IMR-90 (cell line): ENCODE results near the gene MEIS1. TPM values are rescaled to one million over a fixed set of nuclear protein-coding genes. Genes with fewer than 3 reads are reported as not detected.

ENCODE experiments used
- ATAC-seq: fragments of 200-7000 bp; cut with Tn5 transposase; 2 replicates; pipeline ENCODE4 v1.9.1; 2020; ENCODE audit warnings: low read depth, mild to moderate bottlenecking, moderate library complexity
- BruUV-seq: library from RNA; stranded (reverse); fragments of 400-500 nt; replicated peaks from 2 replicates; lab custom pipeline; 2021; lab: Mats Ljungman, UMichigan
- CTCF ChIA-PET: fragments of 300-600 bp; formaldehyde crosslinking; extraction: SDS; loops from one replicate; lab custom pipeline; 2021; ENCODE audit warnings: antibody characterized with exemption; lab: Yijun Ruan, JAX
- POLR2A ChIA-PET: fragments of 300-600 bp; sonication (Branson Sonifier 250); formaldehyde crosslinking; loops from one replicate; lab custom pipeline; 2022; ENCODE audit warnings: antibody characterized with exemption; ENCODE audit not compliant: unreplicated experiment; lab: Charles Lee
- DNase-seq: peaks from one replicate; pipeline ENCODE4 v3.0.0; 2013
- H2AFZ ChIP-seq: replicated peaks from 2 replicates; pipeline ENCODE3; 2013; ENCODE audit warnings: low read length, mild to moderate bottlenecking; ENCODE audit not compliant: poor library complexity
- H2AK5ac ChIP-seq: 2 replicates; pipeline ENCODE4 v1.6.1; 2013; ENCODE audit warnings: low read depth, low read length, inconsistent platforms
- H2AK9ac ChIP-seq: replicated peaks from 2 replicates; pipeline ENCODE3; 2013; ENCODE audit warnings: mild to moderate bottlenecking, low read depth, low read length, moderate library complexity; ENCODE audit not compliant: poor library complexity
- H2BK120ac ChIP-seq: 2 replicates; pipeline ENCODE4 v1.6.1; 2013; ENCODE audit warnings: low read depth, low read length, inconsistent platforms
- H2BK15ac ChIP-seq: 3 replicates; pipeline ENCODE4 v1.6.1; 2013; ENCODE audit warnings: low read depth, low read length, inconsistent platforms
- H2BK20ac ChIP-seq: 2 replicates; pipeline ENCODE4 v1.6.1; 2013; ENCODE audit warnings: low read depth, mild to moderate bottlenecking, inconsistent platforms, low read length, moderate library complexity
- H2BK5ac ChIP-seq: 2 replicates; pipeline ENCODE4 v1.6.1; 2013; ENCODE audit warnings: mild to moderate bottlenecking, low read depth, low read length, inconsistent platforms; ENCODE audit not compliant: poor library complexity, severe bottlenecking
- H3K14ac ChIP-seq: replicated peaks from 2 replicates; pipeline ENCODE4 v1.6.1; 2013; ENCODE audit warnings: low read depth, low read length, inconsistent platforms
- H3K18ac ChIP-seq: 2 replicates; pipeline ENCODE4 v1.6.1; 2013; ENCODE audit warnings: low read depth, low read length, control low read depth
- H3K23ac ChIP-seq: 2 replicates; pipeline ENCODE4 v1.6.1; 2013; ENCODE audit warnings: low read depth, low read length, inconsistent platforms
- H3K27ac ChIP-seq: 2 replicates; pipeline ENCODE4 v1.5.1; 2013; ENCODE audit warnings: mild to moderate bottlenecking, control low read depth, low read length; ENCODE audit not compliant: insufficient read depth
- H3K27me3 ChIP-seq: 2 replicates; pipeline ENCODE4 v1.6.1; 2013; ENCODE audit warnings: low read length; ENCODE audit not compliant: control insufficient read depth, insufficient read depth
- H3K36me3 ChIP-seq: 2 replicates; pipeline ENCODE4 v1.6.1; 2013; ENCODE audit warnings: low read length, mixed read lengths; ENCODE audit not compliant: control insufficient read depth, insufficient read depth
- H3K4ac ChIP-seq: 2 replicates; pipeline ENCODE4 v1.6.1; 2013; ENCODE audit warnings: low read depth, low read length, inconsistent platforms
- H3K4me1 ChIP-seq: 2 replicates; pipeline ENCODE4 v1.6.1; 2013; ENCODE audit warnings: low read length, mixed read lengths; ENCODE audit not compliant: control insufficient read depth, insufficient read depth
- H3K4me2 ChIP-seq: 2 replicates; pipeline ENCODE4 v1.6.1; 2013; ENCODE audit warnings: low read depth, mild to moderate bottlenecking, control low read depth, low read length, moderate library complexity
- H3K4me3 ChIP-seq: 2 replicates; pipeline ENCODE4 v1.5.1; 2013; ENCODE audit warnings: low read depth, mild to moderate bottlenecking, control low read depth, low read length, moderate library complexity; ENCODE audit not compliant: insufficient read depth
- H3K56ac ChIP-seq: 2 replicates; pipeline ENCODE4 v1.6.1; 2013; ENCODE audit warnings: low read length, inconsistent platforms; ENCODE audit not compliant: insufficient read depth; ENCODE audit errors: extremely low read depth
- H3K79me1 ChIP-seq, 2 experiments: 2 replicates each; pipeline ENCODE4 v1.6.1; 2013; ENCODE audit warnings: low read length in 2 of 2, inconsistent platforms in 1 of 2, low read depth in 1 of 2
- H3K9ac ChIP-seq: 2 replicates; pipeline ENCODE4 v1.6.1; 2013; ENCODE audit warnings: low read depth, low read length, control low read depth
- H3K9me1 ChIP-seq: 2 replicates; pipeline ENCODE4 v1.6.1; 2013; ENCODE audit warnings: low read length, inconsistent platforms; ENCODE audit not compliant: insufficient read depth
- H3K9me3 ChIP-seq: 2 replicates; pipeline ENCODE4 v1.6.1; 2013; ENCODE audit warnings: low read length; ENCODE audit not compliant: control insufficient read depth, insufficient read depth
- H4K20me1 ChIP-seq: 2 replicates; pipeline ENCODE4 v1.6.1; 2013; ENCODE audit warnings: low read length, inconsistent platforms; ENCODE audit not compliant: insufficient read depth
- H4K5ac ChIP-seq: 2 replicates; pipeline ENCODE4 v1.6.1; 2013; ENCODE audit warnings: mild to moderate bottlenecking, low read depth, low read length, control low read depth
- H4K8ac ChIP-seq, 2 experiments: 2 replicates each; pipeline ENCODE4 v1.6.1; 2013; ENCODE audit warnings: low read depth in 2 of 2, low read length in 2 of 2, control low read depth in 1 of 2, inconsistent platforms in 1 of 2
- H4K91ac ChIP-seq: 2 replicates; pipeline ENCODE4 v1.6.1; 2013; ENCODE audit warnings: low read depth, low read length, inconsistent platforms; ENCODE audit not compliant: insufficient read depth
- BHLHE40 ChIP-seq: fragments of 150-350 bp; IDR thresholded peaks from 2 replicates; pipeline ENCODE4 v1.6.1; 2016; ENCODE audit warnings: mild to moderate bottlenecking, low read depth, low read length
- CEBPB ChIP-seq: IDR thresholded peaks from 2 replicates; pipeline ENCODE4 v1.6.1; 2012; ENCODE audit warnings: low read depth, low read length, improper control_type of control experiment
- FOS ChIP-seq: fragments of 150-350 bp; IDR thresholded peaks from 2 replicates; pipeline ENCODE4 v1.6.1; 2016; ENCODE audit warnings: low read depth, low read length
- MAFK ChIP-seq: IDR thresholded peaks from 2 replicates; pipeline ENCODE4 v1.6.1; 2012; ENCODE audit warnings: low read depth, low read length, improper control_type of control experiment
- MAZ ChIP-seq: IDR thresholded peaks from 2 replicates; pipeline ENCODE4 v1.6.1; 2012; ENCODE audit warnings: low read depth, mild to moderate bottlenecking, low read length, improper control_type of control experiment, moderate library complexity, borderline replicate concordance
- MXI1 ChIP-seq: IDR thresholded peaks from 2 replicates; pipeline ENCODE4 v1.6.1; 2012; ENCODE audit warnings: low read depth, mild to moderate bottlenecking, low read length, moderate library complexity, borderline replicate concordance
- POLR2A ChIP-seq: IDR thresholded peaks from 2 replicates; pipeline ENCODE4 v1.6.1; 2012; ENCODE audit warnings: mild to moderate bottlenecking, low read depth, low read length
- RAD21 ChIP-seq: IDR thresholded peaks from 2 replicates; pipeline ENCODE4 v1.6.1; 2012; ENCODE audit warnings: low read length, improper control_type of control experiment
- RCOR1 ChIP-seq: IDR thresholded peaks from 2 replicates; pipeline ENCODE4 v1.6.1; 2012; ENCODE audit warnings: mild to moderate bottlenecking, low read length, improper control_type of control experiment; ENCODE audit not compliant: insufficient replicate concordance
- RFX5 ChIP-seq: IDR thresholded peaks from 2 replicates; pipeline ENCODE4 v1.8.0; 2012; ENCODE audit warnings: low read depth, mild to moderate bottlenecking, low read length, moderate library complexity
- SMC3 ChIP-seq: fragments of 150-350 bp; IDR thresholded peaks from 2 replicates; pipeline ENCODE4 v1.6.1; 2016; ENCODE audit warnings: low read depth, mild to moderate bottlenecking, antibody characterized with exemption, low read length, moderate library complexity
- USF2 ChIP-seq: fragments of 150-350 bp; IDR thresholded peaks from 2 replicates; pipeline ENCODE4 v1.6.1; 2017; ENCODE audit warnings: mild to moderate bottlenecking, antibody characterized with exemption, low read length, low read depth
- WGBS, 2 experiments: methylation state at CpG; one replicate each; pipeline versions ENCODE4 v1.1.5 to v1.1.7; 2013; ENCODE audit warnings: missing lambda C conversion rate in 2 of 2; ENCODE audit not compliant: insufficient read length in 1 of 2; ENCODE audit errors: extremely low coverage in 2 of 2; 5-methylcytosine and 5-hydroxymethylcytosine counted together
- dilution Hi-C: fragments of 300-500 bp; cut with HindIII; formaldehyde crosslinking; loops from one replicate; pipeline ENCODE4 v1.14.3; 2018; ENCODE audit warnings: low sequenced_read_pairs; ENCODE audit not compliant: unreplicated experiment
- in situ Hi-C: fragments of 300-500 bp; cut with MboI; formaldehyde crosslinking; loops from 3 replicates; pipeline ENCODE4 v1.14.3; 2019; ENCODE audit warnings: low sequenced_read_pairs, inconsistent platforms, mixed read lengths
- intact Hi-C: fragments of 100-400 bp; cut with micrococcal nuclease; formaldehyde crosslinking; loops from 2 replicates; pipeline ENCODE4 v1.10.0; 2022
- polyA plus RNA-seq, 3 experiments: library from polyadenylated mRNA; depleted of rRNA; stranded (reverse); fragments of >200 nt; gene quantifications; 2 replicates each; pipeline ENCODE4 v1.2.3, GENCODE V29; 2012; ENCODE audit warnings: low replicate concordance in 1 of 3
- total RNA-seq: library from RNA; depleted of rRNA; stranded (reverse); fragments of >200 nt; gene quantifications from 2 replicates; pipeline ENCODE4 v1.2.3, GENCODE V29; 2012

Gene MEIS1
- total and polyA plus RNA-seq, 2 of the 4 experiments (the other 2 are of a cell fraction) = 54.4 to 157 TPM

GRCh38 chr2:66461664-66462500, 27.0 kb downstream of the MEIS1 start:
- Histone ChIP-seq H3K23ac (0 out of 2 replicates have a peak overlapping the region, but pooled peaks have one; percentile 31), H4K5ac (no peak overlapping the region), H3K9me3 (no peaks in the 10 kb centered on the region), H3K36me3 (peaks cover 49% of the 10 kb centered on the region), H4K8ac (no peak overlapping the region), H3K9me1 (peaks cover 21% of the 10 kb centered on the region), H2BK120ac (no peak overlapping the region), H3K9ac (0 out of 2 replicates have a peak overlapping the region, but pooled peaks have one; percentile 19), H2AFZ (no peak overlapping the region), H3K14ac (no peak overlapping the region), H3K4ac (no peak overlapping the region), H2BK20ac (no peak overlapping the region), H3K4me2 (peak overlapping the region; percentile 56), H3K18ac (no peak overlapping the region; the same call in 1 of the 2 replicates), H3K27ac (peak overlapping the region; percentile 53; the same call in 1 of the 2 replicates), H3K56ac (no peak overlapping the region), H3K27me3 (no peaks in the 10 kb centered on the region), H4K20me1 (peaks cover 94% of the 10 kb centered on the region), H3K4me1 (peaks cover 29% of the 10 kb centered on the region), H3K79me1 (peaks cover 5 to 81% of the 10 kb centered on the region in 2 experiments), H2BK15ac (no peak overlapping the region), H2AK5ac (no peak overlapping the region), H2AK9ac (no peak overlapping the region), H2BK5ac (peak overlapping the region; percentile 27), H3K4me3 (no peak overlapping the region), H4K91ac (no peak overlapping the region)
- DNase-seq = no peak
- dilution Hi-C loops = no loop called here
- BruUV-seq = no TSS peak
- no peak for ATAC-seq
- intact Hi-C loops = no loop called here
- in situ Hi-C loops = no loop called here
- WGBS, 2 experiments = no CpG with 5 or more reads among the region's 6 CpGs
- TF ChIP-seq USF2 (no peak), BHLHE40 (no peak), MAFK (no peak), RCOR1 (no peak), RAD21 (no peak), RFX5 (no peak), MXI1 (no peak), CEBPB (no peak), SMC3 (no peak), MAZ (no peak), FOS (no peak), POLR2A (no peak)
- POLR2A ChIA-PET = no interaction called here
- CTCF ChIA-PET = no interaction called here
